GM21717 (cell line): Measurements from ENCODE around the gene KMT2E.
A peak's percentile ranks its signal among the peaks of the same experiment; 100 is the strongest.
"Not testable (repeated sequence)": the region's sequence is repeated elsewhere in the genome, so short reads cannot be mapped to it uniquely, and the experiment has no call there.

ENCODE experiments used
- ATAC-seq: cut with Tn5 transposase; IDR thresholded peaks from one replicate; pipeline ENCODE4 v1.9.1; 2021; ENCODE audit warnings: mild to moderate bottlenecking, moderate library complexity; ENCODE audit not compliant: unreplicated experiment

The KMT2E gene

GRCh38 chr7:105021967-105022366 lies 8.0 kb downstream of the KMT2E start:
- ATAC-seq = no peak

- ATAC-seq = no peak
Observed at GRCh38 chr7:105022458-105022857, 8.5 kb downstream of the KMT2E start.

GRCh38 chr7:105024734-105025133 lies 10.7 kb downstream of the KMT2E start:
- no peak for ATAC-seq

GRCh38 chr7:105026750-105027149 lies 12.7 kb downstream of the KMT2E start:
- ATAC-seq = no peak

- no peak for ATAC-seq
Observed at GRCh38 chr7:105027176-105027853, 13.3 kb downstream of the KMT2E start.

GRCh38 chr7:105028004-105028403 lies 14.0 kb downstream of the KMT2E start:
- ATAC-seq = peak; percentile 49

GRCh38 chr7:105028941-105029340 lies 14.9 kb downstream of the KMT2E start:
- ATAC-seq = not testable (repeated sequence)

GRCh38 chr7:105030447-105030846 lies 16.4 kb downstream of the KMT2E start:
- ATAC-seq = no peak

- ATAC-seq = no peak
Observed at GRCh38 chr7:105032553-105033214, 18.7 kb downstream of the KMT2E start.

- no peak for ATAC-seq
Observed at GRCh38 chr7:105035349-105035748, 21.3 kb downstream of the KMT2E start.

GRCh38 chr7:105036217-105037168 lies 22.5 kb downstream of the KMT2E start:
- no peak for ATAC-seq

- no peak for ATAC-seq
Observed at GRCh38 chr7:105037319-105037718, 23.3 kb downstream of the KMT2E start.

GRCh38 chr7:105044449-105045070 lies 30.6 kb downstream of the KMT2E start:
- ATAC-seq = no peak

GRCh38 chr7:105046414-105046813 lies 32.4 kb downstream of the KMT2E start:
- no peak for ATAC-seq

GRCh38 chr7:105047932-105048331 lies 33.9 kb downstream of the KMT2E start:
- ATAC-seq = no peak

GRCh38 chr7:105050493-105050892 lies 36.5 kb downstream of the KMT2E start:
- no peak for ATAC-seq

- ATAC-seq = not testable (repeated sequence)
Observed at GRCh38 chr7:105050899-105051298, 36.9 kb downstream of the KMT2E start.

GRCh38 chr7:105055084-105055483 lies 41.1 kb downstream of the KMT2E start:
- no peak for ATAC-seq

- no peak for ATAC-seq
Observed at GRCh38 chr7:105055621-105056020, 41.6 kb downstream of the KMT2E start.

GRCh38 chr7:105057472-105057871 lies 43.5 kb downstream of the KMT2E start:
- ATAC-seq = no peak

- no peak for ATAC-seq
Observed at GRCh38 chr7:105060437-105060836, 46.4 kb downstream of the KMT2E start.
